Calu3 (cell line): ENCODE measurements around the gene ANXA11. TPM values are rescaled to one million over a fixed set of nuclear protein-coding genes. Genes with fewer than 3 reads are reported as not detected.

ENCODE experiments used
- BruUV-seq: library from RNA; stranded (reverse); fragments of 400-500 nt; replicated peaks from 2 replicates; lab custom pipeline; 2021; lab: Mats Ljungman, UMichigan
- CTCF ChIA-PET: fragments of 300-600 bp; sonication (Branson Sonifier 250); formaldehyde crosslinking; loops from one replicate; lab custom pipeline; 2022; ENCODE audit warnings: antibody characterized with exemption; lab: Charles Lee
- DNase-seq: peaks from one replicate; pipeline ENCODE4 v3.0.0; 2022
- H3K27ac Mint-ChIP-seq: one replicate; pipeline ENCODE4 v1.8.0; 2022; ENCODE audit warnings: mixed read lengths; ENCODE audit not compliant: unreplicated experiment
- H3K27me3 Mint-ChIP-seq: one replicate; pipeline ENCODE4 v1.8.0; 2022; ENCODE audit warnings: mixed read lengths; ENCODE audit not compliant: unreplicated experiment
- H3K36me3 Mint-ChIP-seq: one replicate; pipeline ENCODE4 v1.8.0; 2022; ENCODE audit warnings: mild to moderate bottlenecking, moderate library complexity, mixed read lengths; ENCODE audit not compliant: insufficient read depth, unreplicated experiment
- H3K4me1 Mint-ChIP-seq: one replicate; pipeline ENCODE4 v1.8.0; 2022; ENCODE audit warnings: mild to moderate bottlenecking, low read depth, mixed read lengths; ENCODE audit not compliant: unreplicated experiment
- H3K4me3 Mint-ChIP-seq: one replicate; pipeline ENCODE4 v1.8.0; 2022; ENCODE audit warnings: mild to moderate bottlenecking, low read depth, moderate library complexity, mixed read lengths; ENCODE audit not compliant: unreplicated experiment
- H3K9me3 Mint-ChIP-seq: one replicate; pipeline ENCODE4 v1.8.0; 2022; ENCODE audit warnings: low read depth, mixed read lengths; ENCODE audit not compliant: unreplicated experiment
- intact Hi-C: fragments of 100-400 bp; cut with micrococcal nuclease; formaldehyde crosslinking; loops from one replicate; pipeline ENCODE4 v1.10.0; 2022; ENCODE audit not compliant: unreplicated experiment
- total RNA-seq: library from RNA; stranded (reverse); gene quantifications from 2 replicates; pipeline ENCODE4 v1.2.3, GENCODE V29; 2022
- TF ChIP-seq, protein P1 (sequence below): fragments of 200-600 bp; IDR thresholded peaks from one replicate; pipeline ENCODE4 v1.8.0; 2022; ENCODE audit warnings: antibody characterized with exemption; ENCODE audit not compliant: unreplicated experiment

The ANXA11 gene
- total RNA-seq, 1 experiment from 2014 or later: 835 TPM

DNA sequence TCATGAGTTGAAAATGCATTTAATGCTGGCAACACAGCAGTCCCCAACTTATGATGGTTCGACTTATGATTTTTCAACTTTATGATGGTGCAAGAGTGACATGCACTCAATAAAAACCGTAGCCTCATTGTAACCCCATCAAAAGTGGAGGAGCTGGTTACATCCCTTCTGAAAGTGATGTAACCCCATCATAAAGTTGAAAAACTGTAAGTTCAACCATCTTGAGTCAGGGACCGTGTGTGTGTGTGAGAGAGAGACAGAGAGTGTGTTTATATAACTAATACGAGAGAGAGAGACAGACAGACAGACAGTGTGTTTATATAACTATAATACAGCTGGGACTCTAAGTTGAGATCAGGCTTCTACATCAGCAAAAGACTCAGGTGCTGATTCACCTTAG, 21.0 kb downstream of the ANXA11 start:
- H3K36me3 Mint-ChIP-seq: peaks cover 86% of the 10 kb centered on the region
- H3K4me1 Mint-ChIP-seq: peaks cover 87% of the 10 kb centered on the region
- H3K27ac Mint-ChIP-seq: peak overlapping the region; percentile 13
- CTCF ChIA-PET: interaction anchor here (1.4 to 1.5 kb wide), 2 partner anchors 12 to 41 kb away, joined by 4 to 5 read pairs; no protein-coding TSS in a partner anchor
- TF ChIP-seq, protein P1, sequence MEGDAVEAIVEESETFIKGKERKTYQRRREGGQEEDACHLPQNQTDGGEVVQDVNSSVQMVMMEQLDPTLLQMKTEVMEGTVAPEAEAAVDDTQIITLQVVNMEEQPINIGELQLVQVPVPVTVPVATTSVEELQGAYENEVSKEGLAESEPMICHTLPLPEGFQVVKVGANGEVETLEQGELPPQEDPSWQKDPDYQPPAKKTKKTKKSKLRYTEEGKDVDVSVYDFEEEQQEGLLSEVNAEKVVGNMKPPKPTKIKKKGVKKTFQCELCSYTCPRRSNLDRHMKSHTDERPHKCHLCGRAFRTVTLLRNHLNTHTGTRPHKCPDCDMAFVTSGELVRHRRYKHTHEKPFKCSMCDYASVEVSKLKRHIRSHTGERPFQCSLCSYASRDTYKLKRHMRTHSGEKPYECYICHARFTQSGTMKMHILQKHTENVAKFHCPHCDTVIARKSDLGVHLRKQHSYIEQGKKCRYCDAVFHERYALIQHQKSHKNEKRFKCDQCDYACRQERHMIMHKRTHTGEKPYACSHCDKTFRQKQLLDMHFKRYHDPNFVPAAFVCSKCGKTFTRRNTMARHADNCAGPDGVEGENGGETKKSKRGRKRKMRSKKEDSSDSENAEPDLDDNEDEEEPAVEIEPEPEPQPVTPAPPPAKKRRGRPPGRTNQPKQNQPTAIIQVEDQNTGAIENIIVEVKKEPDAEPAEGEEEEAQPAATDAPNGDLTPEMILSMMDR: no peak
- H3K4me3 Mint-ChIP-seq: no peak overlapping the region
- intact Hi-C loops: no loop called here
- H3K9me3 Mint-ChIP-seq: no peaks in the 10 kb centered on the region
- no peak for DNase-seq
- no peaks in the 10 kb centered on the region for H3K27me3 Mint-ChIP-seq
- no TSS peak for BruUV-seq

DNA sequence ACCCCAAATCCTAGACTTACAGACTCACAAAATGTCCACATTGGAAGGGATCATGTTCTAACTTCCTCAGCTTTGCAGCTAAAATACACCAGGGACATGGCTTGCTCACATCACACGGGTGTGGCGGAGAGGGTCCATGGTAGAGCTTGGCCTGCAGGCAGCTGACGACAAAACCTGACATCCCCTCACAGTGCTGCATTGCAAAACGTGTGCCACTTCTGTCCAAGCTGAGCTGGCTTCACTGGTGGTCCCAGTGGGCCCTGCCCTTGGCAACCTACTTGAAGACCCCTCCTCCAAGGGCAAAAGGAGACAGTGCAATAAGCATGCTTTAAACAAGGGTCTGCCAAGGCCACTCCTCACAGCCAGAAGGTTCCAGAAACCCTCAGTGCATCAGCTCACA, 21.9 kb downstream of the ANXA11 start:
- Mint-ChIP-seq H3K27ac (peak overlapping the region; percentile 68), H3K27me3 (no peaks in the 10 kb centered on the region), H3K4me3 (no peak overlapping the region), H3K36me3 (peaks cover 86% of the 10 kb centered on the region), H3K9me3 (no peaks in the 10 kb centered on the region), H3K4me1 (peaks cover 87% of the 10 kb centered on the region)
- TF ChIP-seq, protein P1: no peak
- CTCF ChIA-PET: interaction anchor here (0.8 kb wide), 1 partner anchor 8 kb away, joined by 3 read pairs; no protein-coding TSS in a partner anchor
- BruUV-seq: no TSS peak
- intact Hi-C loops: no loop called here
- DNase-seq: no peak

DNA sequence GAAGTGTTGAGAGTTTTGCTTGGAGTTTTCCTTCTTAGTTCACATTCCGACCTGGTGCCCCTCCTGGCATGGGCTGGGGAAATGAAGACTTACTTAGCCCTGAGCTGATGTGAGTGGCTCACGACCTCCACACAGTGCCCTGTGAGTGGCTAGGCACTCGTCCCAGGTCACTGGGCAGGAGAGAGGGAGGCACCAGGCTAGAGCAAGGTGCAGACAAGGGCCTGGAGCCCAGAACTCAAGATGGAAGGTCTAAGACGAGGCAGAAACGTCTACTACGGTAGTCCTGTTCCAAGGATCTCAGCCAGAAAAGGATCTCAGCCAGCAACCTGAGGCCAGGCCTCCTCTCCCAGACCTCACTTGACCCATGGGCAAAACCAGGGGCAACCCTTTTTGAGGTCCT, 22.4 kb downstream of the ANXA11 start:
- CTCF ChIA-PET: interaction anchor here (0.8 kb wide), 1 partner anchor 8 kb away, joined by 3 read pairs; no protein-coding TSS in a partner anchor
- H3K27me3 Mint-ChIP-seq: no peaks in the 10 kb centered on the region
- H3K36me3 Mint-ChIP-seq: peaks cover 87% of the 10 kb centered on the region
- peak overlapping the region; percentile 68 for H3K27ac Mint-ChIP-seq
- no peaks in the 10 kb centered on the region for H3K9me3 Mint-ChIP-seq
- BruUV-seq: no TSS peak
- DNase-seq: no peak
- intact Hi-C loops: no loop called here
- H3K4me1 Mint-ChIP-seq: peaks cover 87% of the 10 kb centered on the region
- TF ChIP-seq, protein P1: no peak
- no peak overlapping the region for H3K4me3 Mint-ChIP-seq

DNA sequence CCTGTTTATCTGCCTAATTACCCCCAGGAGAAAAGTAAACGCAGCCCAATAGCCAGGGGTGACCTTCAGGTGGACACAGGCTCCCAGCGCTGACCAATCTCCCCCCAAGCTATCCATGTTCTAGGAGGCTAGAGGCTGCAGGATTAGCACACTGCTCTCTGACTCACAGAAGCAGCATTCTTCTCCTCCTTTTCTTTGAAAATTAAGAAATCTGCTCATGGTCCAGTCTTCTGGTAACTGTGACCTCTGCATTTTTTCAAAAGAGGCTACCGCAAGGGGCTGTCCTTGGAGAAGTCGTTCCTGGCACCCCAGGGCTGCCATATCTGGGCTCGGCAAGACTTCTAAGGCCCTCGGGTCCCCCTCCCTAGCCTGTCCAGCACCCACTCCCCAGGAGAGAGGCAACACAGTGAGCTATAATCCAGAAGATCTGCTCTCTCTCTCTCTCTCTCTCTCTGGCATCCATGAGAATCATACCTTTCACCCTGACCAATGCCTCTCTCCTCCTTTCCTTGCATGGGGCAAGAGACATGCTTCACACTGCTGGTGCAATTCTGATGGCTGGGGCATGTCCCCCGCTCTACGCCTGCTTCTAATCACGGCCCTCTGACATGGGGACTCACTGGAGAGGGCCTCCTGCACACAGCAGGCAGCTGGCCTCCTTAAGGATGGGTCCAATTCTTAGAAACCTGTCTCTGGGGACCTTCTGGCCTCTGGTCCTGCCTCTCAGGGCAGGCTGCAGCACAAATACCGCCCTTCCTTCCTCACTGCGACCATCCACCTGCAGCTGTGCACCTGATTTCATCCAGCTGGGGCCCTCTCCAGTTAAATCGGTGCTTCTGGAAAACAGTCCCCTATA, 27.3 kb downstream of the ANXA11 start:
- H3K9me3 Mint-ChIP-seq: no peaks in the 10 kb centered on the region
- CTCF ChIA-PET: interaction anchor here (0.6 to 1.2 kb wide), 2 partner anchors 13 to 885 kb away, joined by 3 to 4 read pairs; no protein-coding TSS in a partner anchor
- no peaks in the 10 kb centered on the region for H3K27me3 Mint-ChIP-seq
- peaks cover 82% of the 10 kb centered on the region for H3K36me3 Mint-ChIP-seq
- DNase-seq: no peak
- TF ChIP-seq, protein P1: no peak
- H3K27ac Mint-ChIP-seq: peak overlapping the region; percentile 71
- H3K4me3 Mint-ChIP-seq: no peak overlapping the region
- intact Hi-C loops: no loop called here
- H3K4me1 Mint-ChIP-seq: peaks cover 74% of the 10 kb centered on the region
- BruUV-seq: no TSS peak
